Fibroblast of pulmonary artery (primary cell): ENCODE measurements around the gene CELA3B.
A peak's percentile ranks its signal among the peaks of the same experiment; 100 is the strongest.

Experiments
- DNase-seq: peaks from one replicate; pipeline ENCODE4 v3.0.0-alpha.2; 2010; ENCODE audit warnings: low read depth
- H3K4me3 ChIP-seq: replicated peaks from 2 replicates; pipeline ENCODE4 v1.5.1; 2011; ENCODE audit warnings: low read depth, mild to moderate bottlenecking, control low read depth, low read length, moderate library complexity
- CTCF ChIP-seq: IDR thresholded peaks from 2 replicates; pipeline ENCODE4 v1.5.1; 2011; ENCODE audit warnings: mild to moderate bottlenecking, control low read depth, low read length, inconsistent platforms; ENCODE audit errors: missing control alignments

CELA3B gene

GRCh38 chr1:22021061-22021460 is 44.2 kb downstream of the CELA3B start:
- TF ChIP-seq CTCF, result no peak
- no peak overlapping the region for H3K4me3 ChIP-seq

GRCh38 chr1:22024485-22025367 is 47.9 kb downstream of the CELA3B start:
- no peak for TF ChIP-seq CTCF
- H3K4me3 ChIP-seq, result peak overlapping the region; percentile 99
- peak; percentile 87 for DNase-seq

More at GRCh38 chr1:22021061-22021460, 44.2 kb downstream of the CELA3B start:
- no peak for DNase-seq

GRCh38 chr1:22025368-22026155 is 48.7 kb downstream of the CELA3B start:
- DNase-seq, result peak; percentile 91
- no peak for TF ChIP-seq CTCF

GRCh38 chr1:22026924-22027289 is 50.1 kb downstream of the CELA3B start:
- H3K4me3 ChIP-seq, result no peak overlapping the region
- no peak for TF ChIP-seq CTCF
- no peak for DNase-seq

More at GRCh38 chr1:22025368-22026155, 48.7 kb downstream of the CELA3B start:
- H3K4me3 ChIP-seq, result peak overlapping the region; percentile 99

GRCh38 chr1:22030057-22030456 is 53.2 kb downstream of the CELA3B start:
- TF ChIP-seq CTCF, result no peak
- DNase-seq, result no peak
- no peak overlapping the region for H3K4me3 ChIP-seq

GRCh38 chr1:22030473-22030872 is 53.7 kb downstream of the CELA3B start:
- DNase-seq, result no peak
- TF ChIP-seq CTCF, result no peak
- H3K4me3 ChIP-seq, result no peak overlapping the region
